GM21381 (cell line): ENCODE measurements around the gene ARHGEF5.
"Not testable (repeated sequence)": the region's sequence is repeated elsewhere in the genome, so short reads cannot be mapped to it uniquely, and the experiment has no call there.

Source experiments
- ATAC-seq: cut with Tn5 transposase; IDR thresholded peaks from one replicate; pipeline ENCODE4 v1.9.1; 2021; ENCODE audit warnings: mild to moderate bottlenecking, moderate library complexity; ENCODE audit not compliant: unreplicated experiment

ARHGEF5 gene

DNA sequence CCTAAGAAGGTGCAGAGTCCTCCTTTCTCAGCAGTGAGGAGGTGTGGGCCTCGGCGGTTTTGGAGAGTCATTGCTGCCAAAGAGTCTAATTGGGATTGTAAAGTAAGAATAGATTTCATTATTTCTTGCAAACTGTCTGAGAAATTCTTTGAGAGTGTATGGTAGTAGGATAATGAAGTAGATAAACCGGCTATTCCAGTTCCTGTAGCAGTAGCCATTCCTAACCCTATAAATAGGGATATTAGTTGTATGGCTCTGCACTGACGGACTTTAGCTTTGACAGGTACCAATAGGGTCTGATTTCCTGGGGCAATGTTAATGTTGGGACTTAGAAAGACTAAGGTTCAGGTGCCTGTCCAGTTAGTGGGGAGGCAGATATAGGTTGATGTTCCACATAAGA, 63.7 kb downstream of the ARHGEF5 start:
- ATAC-seq: not testable (repeated sequence)

DNA sequence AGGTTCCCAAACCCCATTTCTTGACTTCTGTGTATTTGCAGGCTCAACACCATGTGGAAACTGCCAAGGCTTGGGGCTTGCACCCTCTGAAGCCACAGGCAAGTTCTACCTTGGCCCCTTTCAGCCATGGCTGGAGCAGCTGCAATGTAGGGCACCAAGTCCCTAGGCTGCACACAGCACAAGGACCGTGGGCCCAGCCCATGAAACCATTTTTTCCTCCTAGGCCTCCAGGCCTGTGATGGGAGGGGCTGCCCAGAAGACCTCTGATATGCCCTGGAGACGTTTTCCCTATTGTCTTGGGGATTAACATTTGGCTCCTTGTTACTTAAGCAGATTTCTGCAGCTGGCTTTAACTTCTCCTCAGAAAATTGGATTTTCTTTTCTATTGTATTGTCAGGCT, 72.3 kb downstream of the ARHGEF5 start:
- ATAC-seq: not testable (repeated sequence)

DNA sequence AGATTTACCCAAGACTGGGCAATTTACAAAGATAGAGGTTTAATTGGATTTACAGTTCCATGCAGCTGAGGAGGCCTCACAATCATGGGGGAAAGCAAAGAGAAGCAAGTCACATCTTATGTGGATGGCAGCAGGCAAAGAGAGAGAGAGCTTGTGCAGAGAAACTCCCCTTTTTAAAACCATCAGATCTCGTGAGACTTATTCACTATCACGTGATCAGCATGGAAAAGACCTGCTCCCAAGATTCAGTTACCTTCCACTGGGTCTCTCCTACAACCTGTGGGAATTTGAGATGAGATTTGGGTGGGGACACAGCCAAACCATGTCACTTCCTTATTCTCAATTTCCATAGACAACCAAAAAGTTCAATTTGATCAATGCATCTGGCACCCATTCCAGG, 73.2 kb downstream of the ARHGEF5 start:
- no peak for ATAC-seq
